Thyroid gland (tissue), 4 donors: Measurements from ENCODE around the gene SLC1A5.
"Not testable (repeated sequence)": the region's sequence is repeated elsewhere in the genome, so short reads cannot be mapped to it uniquely, and the experiment has no call there.

Source experiments
- POLR2A ChIP-seq, 2 donors: fragments of 450-650 bp; IDR thresholded peaks; one replicate each; pipeline ENCODE4 v1.6.1; 2017; ENCODE audit warnings: antibody characterized with exemption in 2 of 2, mild to moderate bottlenecking in 2 of 2, moderate library complexity in 1 of 2
- TF ChIP-seq, protein P1 (sequence below), 6 experiments: fragments of 200-600 bp in 3 of 6; fragments of 450-650 bp in 3 of 6; sonication (generic) in 3 of 6; IDR thresholded peaks; one replicate each; pipeline ENCODE4 v1.5.1; 2016 to 2019; ENCODE audit warnings: antibody characterized with exemption in 6 of 6, mild to moderate bottlenecking in 2 of 6, inconsistent platforms in 1 of 6, moderate library complexity in 1 of 6

DNA sequence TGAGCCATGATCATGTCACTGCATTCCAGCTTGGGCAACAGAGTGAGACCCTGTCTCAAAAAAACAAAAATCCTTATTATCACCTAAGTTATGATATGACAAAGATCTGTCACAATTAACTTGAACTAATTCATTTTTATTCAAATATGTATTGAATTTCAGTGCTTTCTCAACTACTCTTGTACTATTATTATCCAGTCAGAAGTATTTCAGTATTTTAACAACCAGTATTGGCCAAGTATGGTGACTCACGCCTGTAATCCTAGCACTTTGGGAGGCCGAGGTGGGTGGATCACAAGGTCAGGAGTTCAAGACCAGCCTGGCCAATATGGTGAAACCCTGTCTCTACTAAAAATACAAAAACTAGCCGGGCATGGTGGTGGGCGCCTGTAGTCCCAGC lies 27.5 kb downstream of the SLC1A5 start:
- TF ChIP-seq, protein P1, sequence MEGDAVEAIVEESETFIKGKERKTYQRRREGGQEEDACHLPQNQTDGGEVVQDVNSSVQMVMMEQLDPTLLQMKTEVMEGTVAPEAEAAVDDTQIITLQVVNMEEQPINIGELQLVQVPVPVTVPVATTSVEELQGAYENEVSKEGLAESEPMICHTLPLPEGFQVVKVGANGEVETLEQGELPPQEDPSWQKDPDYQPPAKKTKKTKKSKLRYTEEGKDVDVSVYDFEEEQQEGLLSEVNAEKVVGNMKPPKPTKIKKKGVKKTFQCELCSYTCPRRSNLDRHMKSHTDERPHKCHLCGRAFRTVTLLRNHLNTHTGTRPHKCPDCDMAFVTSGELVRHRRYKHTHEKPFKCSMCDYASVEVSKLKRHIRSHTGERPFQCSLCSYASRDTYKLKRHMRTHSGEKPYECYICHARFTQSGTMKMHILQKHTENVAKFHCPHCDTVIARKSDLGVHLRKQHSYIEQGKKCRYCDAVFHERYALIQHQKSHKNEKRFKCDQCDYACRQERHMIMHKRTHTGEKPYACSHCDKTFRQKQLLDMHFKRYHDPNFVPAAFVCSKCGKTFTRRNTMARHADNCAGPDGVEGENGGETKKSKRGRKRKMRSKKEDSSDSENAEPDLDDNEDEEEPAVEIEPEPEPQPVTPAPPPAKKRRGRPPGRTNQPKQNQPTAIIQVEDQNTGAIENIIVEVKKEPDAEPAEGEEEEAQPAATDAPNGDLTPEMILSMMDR (IDR thresholded peaks at IDR 0.05): not testable (repeated sequence)
- not testable (repeated sequence) for TF ChIP-seq POLR2A (IDR thresholded peaks at IDR 0.05)
